IPS-20b (cell line): Measurements from ENCODE around the gene CFAP47.
"Not testable (repeated sequence)": the region's sequence is repeated elsewhere in the genome, so short reads cannot be mapped to it uniquely, and the experiment has no call there.

Experiments
- H3K27ac ChIP-seq: one replicate; pipeline ENCODE4 v1.5.1; 2013; ENCODE audit warnings: low read length
- H3K27me3 ChIP-seq: 2 replicates; pipeline ENCODE4 v1.6.1; 2013; ENCODE audit warnings: mild to moderate bottlenecking, low read length, inconsistent platforms; ENCODE audit not compliant: insufficient read depth
- H3K36me3 ChIP-seq: 2 replicates; pipeline ENCODE4 v1.6.1; 2013; ENCODE audit warnings: low read depth, mild to moderate bottlenecking, inconsistent platforms, low read length, moderate library complexity; ENCODE audit not compliant: insufficient read depth
- H3K4me1 ChIP-seq: 2 replicates; pipeline ENCODE4 v1.6.1; 2013; ENCODE audit warnings: mild to moderate bottlenecking, control low read depth, inconsistent platforms, low read length, moderate library complexity; ENCODE audit not compliant: insufficient read depth
- H3K4me3 ChIP-seq: 2 replicates; pipeline ENCODE4 v1.5.1; 2013; ENCODE audit warnings: mild to moderate bottlenecking, low read length, inconsistent platforms
- H3K9ac ChIP-seq: 2 replicates; pipeline ENCODE4 v1.6.1; 2013; ENCODE audit warnings: low read depth, mild to moderate bottlenecking, inconsistent platforms, low read length, moderate library complexity
- H3K9me3 ChIP-seq: 2 replicates; pipeline ENCODE4 v1.6.1; 2013; ENCODE audit warnings: mild to moderate bottlenecking, low read depth, low read length, inconsistent platforms; ENCODE audit not compliant: insufficient read depth

Gene CFAP47

GRCh38 chrX:35919536-35920309 is at the start of gene CFAP47:
Gene CFAP47 (plus strand): TSS chrX:35919734. CDS start chrX:35919800, 66 bp downstream.
- Histone ChIP-seq H3K27me3 (peaks cover 7% of the 10 kb centered on the region; the same call in 1 of the 2 replicates), H3K4me3 (peak within 1 kb of the TSS; percentile 82), H3K9ac (peak within 1 kb of the TSS; percentile 48; the same call in 1 of the 2 replicates), H3K4me1 (no peaks in the 10 kb centered on the region), H3K27ac (no peak within 1 kb of the TSS), H3K9me3 (no peaks in the 10 kb centered on the region; the same call in 1 of the 2 replicates), H3K36me3 (no peaks in the 10 kb centered on the region)

- Histone ChIP-seq H3K4me3 (no peak overlapping the region), H3K27me3 (no peaks in the 10 kb centered on the region), H3K9me3 (no peaks in the 10 kb centered on the region), H3K36me3 (no peaks in the 10 kb centered on the region), H3K27ac (no peak overlapping the region), H3K4me1 (no peaks in the 10 kb centered on the region), H3K9ac (no peak overlapping the region)
Observed at GRCh38 chrX:35880601-35881000, 38.9 kb upstream of the CFAP47 start.

GRCh38 chrX:35886135-35886534 is 33.4 kb upstream of the CFAP47 start:
- H3K27me3 ChIP-seq = no peaks in the 10 kb centered on the region

GRCh38 chrX:35890699-35891098 is 28.8 kb upstream of the CFAP47 start:
- H3K36me3 ChIP-seq = no peaks in the 10 kb centered on the region
- no peaks in the 10 kb centered on the region for H3K4me1 ChIP-seq
- no peak overlapping the region for H3K9ac ChIP-seq
- H3K4me3 ChIP-seq = no peak overlapping the region
- no peaks in the 10 kb centered on the region for H3K27me3 ChIP-seq
- H3K9me3 ChIP-seq = no peaks in the 10 kb centered on the region
- H3K27ac ChIP-seq = no peak overlapping the region

More at GRCh38 chrX:35886135-35886534, 33.4 kb upstream of the CFAP47 start:
- Histone ChIP-seq H3K9me3 (no peaks in the 10 kb centered on the region), H3K4me3 (no peak overlapping the region), H3K9ac (no peak overlapping the region), H3K4me1 (no peaks in the 10 kb centered on the region), H3K36me3 (no peaks in the 10 kb centered on the region), H3K27ac (no peak overlapping the region)

- not testable (repeated sequence) for H3K27ac ChIP-seq, H3K9me3 ChIP-seq, H3K27me3 ChIP-seq
Observed at GRCh38 chrX:35986816-35987215, 67.3 kb downstream of the CFAP47 start.

GRCh38 chrX:36007207-36007606 is 87.7 kb downstream of the CFAP47 start:
- no peak overlapping the region for H3K27ac ChIP-seq
- H3K4me1 ChIP-seq = no peaks in the 10 kb centered on the region
- H3K4me3 ChIP-seq = no peak overlapping the region
- H3K36me3 ChIP-seq = no peaks in the 10 kb centered on the region
- no peaks in the 10 kb centered on the region for H3K27me3 ChIP-seq
- no peak overlapping the region for H3K9ac ChIP-seq
- no peaks in the 10 kb centered on the region for H3K9me3 ChIP-seq

More at GRCh38 chrX:35986816-35987215, 67.3 kb downstream of the CFAP47 start:
- H3K36me3 ChIP-seq, H3K9ac ChIP-seq, H3K4me1 ChIP-seq, H3K4me3 ChIP-seq: not testable (repeated sequence)

GRCh38 chrX:36019125-36019524 is 99.6 kb downstream of the CFAP47 start:
- H3K4me1 ChIP-seq = no peaks in the 10 kb centered on the region
- H3K36me3 ChIP-seq = no peaks in the 10 kb centered on the region
- H3K27ac ChIP-seq = no peak overlapping the region
- H3K9me3 ChIP-seq = no peaks in the 10 kb centered on the region
- H3K9ac ChIP-seq = no peak overlapping the region
- peaks cover 34% of the 10 kb centered on the region; the same call in 1 of the 2 replicates for H3K27me3 ChIP-seq
- no peak overlapping the region for H3K4me3 ChIP-seq

- H3K27me3 ChIP-seq = no peaks in the 10 kb centered on the region
- H3K4me3 ChIP-seq = no peak overlapping the region
- no peak overlapping the region for H3K9ac ChIP-seq
- no peaks in the 10 kb centered on the region for H3K9me3 ChIP-seq
- H3K4me1 ChIP-seq = no peaks in the 10 kb centered on the region
- no peaks in the 10 kb centered on the region for H3K36me3 ChIP-seq
- no peak overlapping the region for H3K27ac ChIP-seq
Observed at GRCh38 chrX:36035550-36035949, 116.0 kb downstream of the CFAP47 start.

- no peaks in the 10 kb centered on the region for H3K9me3 ChIP-seq
- no peak overlapping the region for H3K9ac ChIP-seq
- no peaks in the 10 kb centered on the region for H3K36me3 ChIP-seq
- H3K27ac ChIP-seq = no peak overlapping the region
- no peaks in the 10 kb centered on the region for H3K27me3 ChIP-seq
- no peak overlapping the region for H3K4me3 ChIP-seq
- no peaks in the 10 kb centered on the region for H3K4me1 ChIP-seq
Observed at GRCh38 chrX:36062778-36063177, 143.2 kb downstream of the CFAP47 start.

- Histone ChIP-seq H3K4me1 (no peaks in the 10 kb centered on the region), H3K4me3 (no peak overlapping the region), H3K27me3 (no peaks in the 10 kb centered on the region), H3K36me3 (no peaks in the 10 kb centered on the region), H3K9ac (no peak overlapping the region), H3K9me3 (no peaks in the 10 kb centered on the region), H3K27ac (no peak overlapping the region)
Observed at GRCh38 chrX:36071061-36071460, 151.5 kb downstream of the CFAP47 start.

- not testable (repeated sequence) for H3K27ac ChIP-seq, H3K4me3 ChIP-seq, H3K27me3 ChIP-seq, H3K36me3 ChIP-seq, H3K4me1 ChIP-seq, H3K9me3 ChIP-seq, H3K9ac ChIP-seq
Observed at GRCh38 chrX:36075009-36075408, 155.5 kb downstream of the CFAP47 start.

- H3K27me3 ChIP-seq = no peaks in the 10 kb centered on the region
- H3K4me3 ChIP-seq = no peak overlapping the region
- H3K36me3 ChIP-seq = no peaks in the 10 kb centered on the region
- no peaks in the 10 kb centered on the region for H3K9me3 ChIP-seq
- no peaks in the 10 kb centered on the region for H3K4me1 ChIP-seq
- H3K9ac ChIP-seq = no peak overlapping the region
- H3K27ac ChIP-seq = no peak overlapping the region
Observed at GRCh38 chrX:36083256-36083655, 163.7 kb downstream of the CFAP47 start.
